ENCODE data around the gene DDX54.
A peak's percentile ranks its signal among the peaks of the same experiment; 100 is the strongest.

The DDX54 gene

GRCh38 chr12:113227686-113228391 lies 42.6 kb upstream of the DDX54 start:
- H3K36me3 ChIP-seq: no peaks in the 10 kb centered on the region
- H3K27ac ChIP-seq: no peak overlapping the region
- no peak for TF ChIP-seq CTCF (IDR thresholded peaks at IDR 0.05)
- no peaks in the 10 kb centered on the region for H3K27me3 ChIP-seq
- H3K4me3 ChIP-seq (ENCODE audit: low read depth in 1 of 2, low read length in 1 of 2): no peak overlapping the region
- peaks cover 5 to 24% of the 10 kb centered on the region in 2 experiments for H3K4me1 ChIP-seq (ENCODE audit: control insufficient read depth in 1 of 2, insufficient read depth in 1 of 2, low read depth in 1 of 2, low read length in 1 of 2)
- no peaks in the 10 kb centered on the region for H3K9me3 ChIP-seq

- H3K36me3 ChIP-seq: no peaks in the 10 kb centered on the region
- H3K9me3 ChIP-seq: no peaks in the 10 kb centered on the region
- H3K4me1 ChIP-seq (ENCODE audit: control insufficient read depth in 1 of 2, insufficient read depth in 1 of 2, low read depth in 1 of 2, low read length in 1 of 2): peaks cover 3 to 23% of the 10 kb centered on the region in 2 experiments
- no peaks in the 10 kb centered on the region for H3K27me3 ChIP-seq
- TF ChIP-seq CTCF (IDR thresholded peaks at IDR 0.05): no peak
- no peak overlapping the region for H3K27ac ChIP-seq
- H3K4me3 ChIP-seq (ENCODE audit: low read depth in 1 of 2, low read length in 1 of 2): no peak overlapping the region
These were observed 41.7 kb upstream of the DDX54 start for GRCh38 chr12:113226696-113227568.

GRCh38 chr12:113224955-113225354 lies 39.7 kb upstream of the DDX54 start:
- no peak overlapping the region for H3K4me3 ChIP-seq (ENCODE audit: low read depth in 1 of 2, low read length in 1 of 2)
- H3K9me3 ChIP-seq: no peaks in the 10 kb centered on the region
- no peaks in the 10 kb centered on the region for H3K27me3 ChIP-seq
- no peak overlapping the region for H3K27ac ChIP-seq
- TF ChIP-seq CTCF (IDR thresholded peaks at IDR 0.05): no peak
- no peaks in the 10 kb centered on the region for H3K36me3 ChIP-seq
- H3K4me1 ChIP-seq (ENCODE audit: control insufficient read depth in 1 of 2, insufficient read depth in 1 of 2, low read depth in 1 of 2, low read length in 1 of 2): peaks cover 15 to 34% of the 10 kb centered on the region in 2 experiments

GRCh38 chr12:113222730-113223531 lies 37.7 kb upstream of the DDX54 start:
- Histone ChIP-seq H3K27ac (no peak overlapping the region), H3K9me3 (no peaks in the 10 kb centered on the region), H3K4me1 (ENCODE audit: control insufficient read depth in 1 of 2, insufficient read depth in 1 of 2, low read depth in 1 of 2, low read length in 1 of 2) (peaks cover 15 to 30% of the 10 kb centered on the region in 2 experiments), H3K4me3 (ENCODE audit: low read depth in 1 of 2, low read length in 1 of 2) (no peak overlapping the region), H3K27me3 (no peaks in the 10 kb centered on the region), H3K36me3 (no peaks in the 10 kb centered on the region)
- no peak for TF ChIP-seq CTCF (IDR thresholded peaks at IDR 0.05)

- H3K9me3 ChIP-seq: no peaks in the 10 kb centered on the region
- peaks cover 15 to 28% of the 10 kb centered on the region in 2 experiments for H3K4me1 ChIP-seq (ENCODE audit: control insufficient read depth in 1 of 2, insufficient read depth in 1 of 2, low read depth in 1 of 2, low read length in 1 of 2)
- no peaks in the 10 kb centered on the region for H3K36me3 ChIP-seq
- peak overlapping the region; percentile 65 for H3K27ac ChIP-seq
- TF ChIP-seq CTCF (IDR thresholded peaks at IDR 0.05): no peak
- no peaks in the 10 kb centered on the region for H3K27me3 ChIP-seq
- H3K4me3 ChIP-seq (ENCODE audit: low read depth in 1 of 2, low read length in 1 of 2): peak overlapping the region; percentile 62 to 75
These were observed 36.9 kb upstream of the DDX54 start for GRCh38 chr12:113221997-113222729.
